Hepatic stellate cell (primary cell): ENCODE measurements around the gene ADAMTS12.

ENCODE experiments used
- DNase-seq: peaks from one replicate; pipeline ENCODE4 v3.0.0; 2011; ENCODE audit warnings: low spot score

The ADAMTS12 gene

DNA sequence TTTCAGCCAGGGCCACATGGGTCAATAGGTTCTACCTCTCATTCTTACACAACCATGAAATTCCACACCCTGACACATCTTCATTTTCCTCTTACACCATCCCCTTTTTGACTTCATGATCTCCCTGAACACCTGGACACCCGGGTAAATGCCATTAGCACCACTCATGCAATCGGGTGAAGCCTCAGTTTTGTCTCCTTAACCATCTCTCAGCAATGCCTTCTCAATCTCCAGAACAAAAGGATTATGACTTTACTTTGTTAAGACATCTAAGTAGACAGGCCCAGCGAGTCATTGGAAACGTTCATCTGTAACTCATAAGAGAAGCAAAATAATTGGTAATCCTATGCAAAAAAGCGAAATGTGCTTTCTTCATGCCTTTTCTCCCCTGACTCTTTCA, 49.9 kb downstream of the ADAMTS12 start:
- no peak for DNase-seq

- DNase-seq = no peak
Measured at GRCh38 chr5:33840927-33841547, 50.8 kb downstream of the ADAMTS12 start.

GRCh38 chr5:33837301-33837700, 54.5 kb downstream of the ADAMTS12 start:
- DNase-seq = no peak

GRCh38 chr5:33834334-33834733, 57.5 kb downstream of the ADAMTS12 start:
- DNase-seq = no peak

DNA sequence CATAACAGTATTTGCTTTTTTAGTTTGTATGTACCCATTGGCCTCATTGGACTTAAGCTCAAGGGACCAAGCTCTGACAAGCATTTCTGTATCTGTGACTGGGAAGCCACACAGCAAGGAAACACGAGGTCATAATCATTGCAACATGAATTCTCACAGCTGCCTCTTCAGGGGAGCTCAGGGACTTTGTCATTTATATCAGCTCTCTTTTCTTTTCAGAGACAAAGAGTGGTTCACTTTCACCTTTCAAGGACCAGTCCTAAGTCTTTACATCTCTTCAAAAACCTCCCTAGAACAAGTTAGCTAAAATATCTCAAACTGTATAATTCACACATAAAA, 58.6 kb downstream of the ADAMTS12 start:
- no peak for DNase-seq

GRCh38 chr5:33832404-33833236, 59.2 kb downstream of the ADAMTS12 start:
- DNase-seq = no peak

DNA sequence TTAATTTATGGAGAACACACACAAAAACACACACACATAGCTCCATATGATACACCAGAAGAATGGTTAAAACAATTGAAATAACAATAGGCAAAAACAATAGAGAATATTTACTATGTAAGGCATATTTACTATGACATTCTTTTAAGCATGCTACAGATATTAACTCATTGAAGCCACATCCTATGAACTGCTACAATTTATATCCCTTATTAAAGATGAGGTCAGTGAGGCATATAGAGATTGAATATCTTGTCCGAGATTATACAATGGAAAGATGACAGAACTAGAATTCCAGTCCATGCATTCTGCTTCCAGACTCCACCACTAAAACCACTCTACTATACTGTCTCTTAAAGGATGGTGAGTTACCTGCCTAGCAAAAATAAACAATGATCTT, 60.7 kb downstream of the ADAMTS12 start:
- no peak for DNase-seq

DNA sequence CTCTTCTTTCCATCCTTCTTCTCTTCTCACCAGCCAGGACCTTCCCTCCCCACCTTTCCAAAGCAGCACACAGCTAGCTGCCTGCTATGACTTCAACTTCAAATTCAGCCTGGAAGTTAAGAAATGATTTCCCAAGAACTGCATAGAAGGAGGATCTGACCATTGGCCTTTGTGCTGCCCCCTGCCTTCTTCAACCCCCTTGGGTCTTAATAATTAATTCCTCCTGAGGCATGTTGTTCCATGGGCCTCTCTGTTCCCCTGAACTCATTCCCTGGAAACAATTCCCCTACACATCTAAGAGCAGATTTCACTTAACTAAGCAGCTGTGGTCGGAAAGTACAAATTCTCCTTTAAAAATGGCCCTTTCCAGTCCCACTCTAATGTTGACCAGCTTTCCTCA, 62.4 kb downstream of the ADAMTS12 start:
- DNase-seq = no peak

- no peak for DNase-seq
Measured at GRCh38 chr5:33828626-33829308, 63.0 kb downstream of the ADAMTS12 start.

GRCh38 chr5:33827885-33828284, 63.9 kb downstream of the ADAMTS12 start:
- DNase-seq = no peak

- no peak for DNase-seq
Measured at GRCh38 chr5:33827018-33827707, 64.6 kb downstream of the ADAMTS12 start.

DNA sequence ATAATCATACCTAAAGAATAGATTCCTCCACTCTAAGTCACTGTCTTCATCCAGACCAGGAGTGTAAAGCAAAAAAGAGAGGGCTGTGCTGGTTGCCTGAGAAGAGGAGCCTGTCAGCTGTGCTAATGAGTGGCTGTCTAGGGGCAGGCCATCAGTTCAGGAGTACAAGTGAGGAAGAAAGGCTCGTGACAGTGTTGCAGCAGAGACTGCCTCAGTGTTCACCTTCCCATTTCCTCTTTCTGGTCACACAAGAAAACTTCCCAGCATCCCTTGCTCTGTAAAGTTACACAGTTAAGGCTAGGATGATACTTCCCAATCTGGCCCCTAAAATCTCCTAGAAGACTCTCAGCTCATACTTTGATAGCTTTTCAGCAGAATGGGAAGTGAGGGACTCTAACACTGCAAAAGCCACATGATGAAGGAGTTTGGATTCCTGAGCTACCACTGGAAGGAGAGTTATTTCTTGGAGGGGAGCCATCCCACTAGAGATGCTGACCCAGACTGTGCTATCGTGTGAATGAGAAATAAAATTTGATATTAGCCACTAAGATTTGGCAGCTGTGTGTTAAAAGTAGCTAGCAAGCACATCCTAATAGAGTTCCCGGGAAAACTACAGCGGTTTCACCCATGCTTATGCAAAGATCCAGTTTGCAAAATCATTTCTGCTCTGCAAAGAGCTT, 67.1 kb downstream of the ADAMTS12 start:
- DNase-seq = no peak

DNA sequence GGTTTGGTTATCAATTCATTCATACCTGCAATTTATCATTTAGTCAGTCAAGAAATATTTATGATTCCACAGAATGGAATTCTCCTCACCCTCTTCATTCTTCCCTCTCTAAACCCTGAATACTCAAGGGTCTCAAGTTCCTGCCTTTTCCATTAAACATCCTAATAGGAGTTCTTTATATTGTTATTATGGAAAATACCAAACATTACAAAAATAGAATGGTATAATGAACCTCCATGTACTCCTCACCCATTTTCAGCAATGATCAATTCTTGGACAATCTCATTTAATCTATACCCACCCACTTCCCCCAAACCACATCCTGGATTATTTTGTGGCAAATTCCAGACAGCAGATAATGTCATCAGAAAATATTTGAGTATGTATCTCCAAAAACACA, 74.5 kb downstream of the ADAMTS12 start:
- no peak for DNase-seq

GRCh38 chr5:33816791-33817190, 75.0 kb downstream of the ADAMTS12 start:
- no peak for DNase-seq

- DNase-seq = no peak
Measured at GRCh38 chr5:33812746-33813145, 79.0 kb downstream of the ADAMTS12 start.

- DNase-seq = no peak
Measured at GRCh38 chr5:33810491-33811120, 81.2 kb downstream of the ADAMTS12 start.

DNA sequence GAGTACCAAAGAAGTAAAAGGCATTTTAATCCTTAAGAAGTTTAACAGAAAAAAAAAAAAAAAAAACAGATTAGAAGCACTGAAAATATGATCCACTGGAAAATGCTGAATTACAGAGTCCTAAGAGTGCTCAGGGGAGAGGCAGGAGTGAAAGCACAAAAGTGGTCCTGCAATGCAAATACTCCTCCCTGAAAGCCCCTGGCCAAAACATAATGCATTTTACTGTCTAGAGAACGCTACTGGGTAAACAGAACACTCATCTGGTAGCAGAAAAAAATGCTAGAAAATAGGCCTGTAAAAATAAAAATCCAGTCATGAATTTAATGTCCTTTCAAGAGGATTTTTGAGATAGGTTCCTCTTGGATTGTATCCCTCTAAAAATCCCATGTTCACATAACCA, 81.9 kb downstream of the ADAMTS12 start:
- DNase-seq = no peak

DNA sequence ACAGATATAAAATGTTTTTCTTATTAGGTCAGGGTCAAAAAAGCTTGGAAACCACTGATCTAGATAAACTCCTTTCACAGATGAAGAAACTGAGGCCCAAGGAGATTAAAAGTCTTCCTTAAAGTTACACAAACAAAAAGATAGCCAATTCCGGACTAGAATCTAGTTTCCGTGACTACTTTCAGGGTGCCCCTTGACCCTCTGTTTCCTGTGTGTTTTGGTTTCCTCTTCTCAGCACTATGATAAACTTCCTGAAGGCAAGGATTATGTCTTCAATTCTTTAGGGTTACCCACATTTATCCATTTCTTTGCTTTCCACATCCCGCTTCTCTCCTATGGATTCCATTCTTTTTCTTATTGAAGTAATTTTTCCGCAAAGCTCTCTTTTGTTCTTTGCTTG, 83.1 kb downstream of the ADAMTS12 start:
- DNase-seq = no peak

GRCh38 chr5:33807771-33808170, 84.0 kb downstream of the ADAMTS12 start:
- DNase-seq = no peak

- no peak for DNase-seq
Measured at GRCh38 chr5:33806738-33807442, 84.9 kb downstream of the ADAMTS12 start.

GRCh38 chr5:33801292-33801691, 90.5 kb downstream of the ADAMTS12 start:
- DNase-seq = no peak
